Activated naive CD4-positive, alpha-beta T cell treated with anti-CD3 and anti-CD28 coated beads, Interleukin-2, amount 50 U/mL, for 72 hours (primary cell): ENCODE results near the gene KDSR. TPM values are rescaled to one million over a fixed set of nuclear protein-coding genes. Genes with fewer than 3 reads are reported as not detected.
"Not testable (repeated sequence)": the region's sequence is repeated elsewhere in the genome, so short reads cannot be mapped to it uniquely, and the experiment has no call there.

Source experiments
- ATAC-seq, 2 donors: fragments of 150-1000 bp; cut with Tn5 transposase; 2 replicates each; pipeline ENCODE4 v1.10.0; 2021; ENCODE audit warnings: mild to moderate bottlenecking in 2 of 2, moderate library complexity in 2 of 2
- DNase-seq, 2 donors: peaks; one replicate each; pipeline ENCODE4 v3.0.0; 2021 to 2022; ENCODE audit warnings: low spot score in 2 of 2
- H3K27ac Mint-ChIP-seq, 2 donors: one replicate each; pipeline ENCODE4 v1.8.0; 2022; ENCODE audit warnings: mild to moderate bottlenecking in 2 of 2, mixed read lengths in 2 of 2
- H3K36me3 Mint-ChIP-seq, 2 donors: one replicate each; pipeline ENCODE4 v1.8.0; 2022; ENCODE audit warnings: mixed read lengths in 2 of 2
- H3K9me3 Mint-ChIP-seq, 2 donors: one replicate each; pipeline ENCODE4 v1.8.0; 2022; ENCODE audit warnings: mixed read lengths in 2 of 2
- total RNA-seq, 2 donors: library from RNA; stranded (reverse); gene quantifications; one replicate each; pipeline ENCODE4 v1.2.3, GENCODE V29; 2022

Gene KDSR
- total RNA-seq, 2 donors from 2014 or later, result 69.1 to 90.1 TPM

DNA sequence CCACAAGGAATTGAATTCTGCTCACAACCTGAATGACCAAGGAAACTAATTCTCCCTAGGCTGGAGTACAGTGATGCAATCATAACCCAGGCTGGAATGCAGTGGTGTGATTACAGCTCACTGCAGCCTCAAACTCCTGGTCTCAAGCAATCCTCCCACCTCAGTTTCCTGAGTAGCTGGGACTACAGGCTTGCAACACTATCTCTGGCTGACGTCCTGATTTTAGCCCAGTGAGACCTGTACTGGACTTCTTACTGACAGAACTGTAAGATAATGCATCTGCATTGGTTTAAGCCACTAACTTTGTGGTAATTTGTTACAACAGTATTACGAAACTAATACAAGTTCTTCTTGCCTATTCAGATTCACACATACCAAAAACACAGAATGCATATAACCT is 9.5 kb upstream of the KDSR start:
- Mint-ChIP-seq H3K9me3 (peaks cover 4 to 5% of the 10 kb centered on the region in 2 donors), H3K27ac (no peak overlapping the region), H3K36me3 (peaks cover 5 to 6% of the 10 kb centered on the region in 2 donors)
- DNase-seq (no peak), ATAC-seq (no peak)

DNA sequence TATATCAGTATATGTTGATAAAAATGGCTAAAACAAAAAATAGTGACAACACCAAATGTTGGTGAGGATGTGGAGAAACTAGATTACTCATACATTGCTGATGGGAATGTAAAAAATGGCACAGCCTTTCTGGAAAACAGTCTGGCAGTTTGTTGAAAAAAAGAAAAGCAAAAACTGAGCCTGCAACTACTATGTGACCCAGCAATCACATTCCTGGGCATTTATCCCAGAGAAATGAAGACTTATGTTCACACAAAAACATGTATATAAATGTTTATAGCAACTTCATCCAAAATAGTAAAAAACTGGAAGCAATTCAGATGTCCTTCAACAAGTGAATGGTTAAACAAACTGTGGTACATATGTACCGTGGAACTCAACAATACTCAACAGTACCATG is 7.5 kb upstream of the KDSR start:
- DNase-seq (no peak), ATAC-seq (no peak)
- Mint-ChIP-seq H3K9me3 (peaks cover 5 to 7% of the 10 kb centered on the region in 2 donors), H3K36me3 (peaks cover 5 to 13% of the 10 kb centered on the region in 2 donors), H3K27ac (no peak overlapping the region)

DNA sequence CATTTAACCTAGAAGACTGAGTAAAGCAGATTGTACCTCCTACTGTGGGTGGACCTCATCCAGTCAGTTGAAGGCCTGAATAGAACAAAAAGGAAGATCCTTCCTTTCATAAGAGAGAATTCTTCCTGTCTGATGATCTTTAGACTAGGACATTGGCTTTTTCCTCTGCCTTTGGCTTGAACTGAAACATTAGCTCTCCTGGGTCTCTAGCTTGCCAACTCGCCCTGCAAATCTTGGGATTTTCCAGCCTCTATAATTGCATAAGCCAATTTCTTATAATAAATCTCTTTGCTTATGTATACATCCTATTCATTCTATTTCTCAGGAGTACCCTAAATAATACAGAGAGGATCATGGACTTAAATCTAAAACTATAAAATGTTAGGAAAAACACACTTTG is 6.2 kb upstream of the KDSR start:
- H3K36me3 Mint-ChIP-seq, result peaks cover 16 to 27% of the 10 kb centered on the region in 2 donors
- no peak for DNase-seq
- ATAC-seq, result no peak
- H3K9me3 Mint-ChIP-seq, result peaks cover 12 to 19% of the 10 kb centered on the region in 2 donors
- H3K27ac Mint-ChIP-seq, result no peak overlapping the region

DNA sequence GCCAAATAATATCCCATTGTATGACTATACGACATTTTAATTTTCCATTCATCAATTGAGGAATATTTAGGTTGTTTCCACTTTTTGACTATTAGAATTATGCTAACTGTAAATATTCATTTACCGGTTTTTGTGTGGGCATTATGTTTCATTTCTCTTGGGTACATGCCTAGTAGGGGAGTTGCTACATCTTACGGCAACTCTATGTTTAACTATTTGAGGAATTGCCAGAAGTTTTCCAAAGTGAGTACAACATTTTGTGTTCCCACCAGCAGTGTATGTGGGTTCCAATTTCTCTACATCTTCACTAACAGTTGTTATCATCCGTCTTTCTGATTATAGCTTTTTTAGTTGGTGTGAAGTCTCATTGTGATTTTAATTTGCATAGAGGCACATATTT is 1.6 kb upstream of the KDSR start:
- peak overlapping the region in 1 of 2 donors; percentile 84 for H3K27ac Mint-ChIP-seq
- DNase-seq, result no peak

DNA sequence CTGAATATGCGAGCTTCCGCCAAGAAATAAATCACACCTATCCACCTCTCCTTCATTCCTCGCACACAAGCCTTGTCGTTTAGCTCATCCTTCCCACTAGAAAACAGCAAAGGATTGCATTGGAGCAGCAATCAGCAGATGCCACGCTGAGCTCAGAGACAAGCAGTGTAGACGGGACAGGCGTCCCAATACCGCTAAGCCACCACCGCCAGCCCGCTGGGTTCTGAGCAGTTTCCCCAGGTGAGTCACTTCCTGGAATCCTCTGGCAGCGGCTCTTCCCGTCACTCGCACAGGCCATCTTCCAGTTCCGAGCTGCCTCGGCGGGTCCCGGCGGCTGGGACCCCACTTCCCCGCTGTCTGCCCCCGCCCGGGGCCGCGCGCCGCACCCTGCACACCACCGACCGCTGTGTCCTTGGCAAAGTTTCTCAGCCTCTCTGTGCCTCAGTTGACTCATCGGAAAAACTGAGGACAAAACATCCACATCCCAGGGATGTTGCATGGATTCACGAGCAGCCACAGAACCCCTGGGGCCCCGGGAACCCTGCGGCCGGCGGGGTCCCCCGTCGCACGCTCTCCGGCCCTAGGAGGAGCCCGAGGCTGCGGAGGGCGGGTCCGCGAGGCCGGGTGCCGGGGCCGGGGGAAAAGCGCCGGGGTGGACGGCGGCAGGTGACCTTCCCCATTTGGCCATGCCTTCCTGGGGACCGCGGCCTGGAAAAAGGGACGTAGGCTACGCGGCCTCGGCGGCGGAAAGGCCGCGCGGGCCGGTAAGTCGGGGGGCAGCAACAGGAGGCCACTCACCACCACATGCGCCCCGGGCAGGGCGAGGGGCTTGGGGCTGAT is 573 bp downstream of the KDSR start:
- peaks cover 34 to 47% of the 10 kb centered on the region in 2 donors for H3K36me3 Mint-ChIP-seq
- DNase-seq (peak; percentile 68 to 87), ATAC-seq (peak; percentile 61 to 81)
- peaks cover 7 to 14% of the 10 kb centered on the region in 2 donors for H3K9me3 Mint-ChIP-seq
- H3K27ac Mint-ChIP-seq, result peak overlapping the region; percentile 75 to 84

More for the DNA sequence above, 1.6 kb upstream of the KDSR start:
- no peak for ATAC-seq
- Mint-ChIP-seq H3K36me3 (peaks cover 24 to 43% of the 10 kb centered on the region in 2 donors), H3K9me3 (peaks cover 7 to 14% of the 10 kb centered on the region in 2 donors)

DNA sequence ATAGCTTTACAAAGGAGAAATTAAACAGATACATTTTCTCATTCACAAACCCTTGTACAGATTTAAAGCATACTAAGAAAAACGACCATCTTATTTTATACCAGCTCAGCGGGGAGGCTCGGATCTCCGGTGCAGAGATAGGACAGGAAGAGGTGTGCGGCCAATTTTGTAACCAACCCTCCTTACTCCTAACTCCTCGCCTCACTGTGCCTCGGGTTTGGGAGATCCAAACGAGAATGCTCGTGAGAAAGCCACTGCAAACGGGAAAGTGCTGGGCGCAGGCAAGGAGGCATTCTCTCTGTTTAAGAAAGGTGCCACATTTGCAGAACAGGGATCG is 1.2 kb downstream of the KDSR start:
- peaks cover 34 to 47% of the 10 kb centered on the region in 2 donors for H3K36me3 Mint-ChIP-seq
- ATAC-seq (peak in 1 of 2 donors; percentile 2), DNase-seq (peak in 1 of 2 donors; percentile 17)

DNA sequence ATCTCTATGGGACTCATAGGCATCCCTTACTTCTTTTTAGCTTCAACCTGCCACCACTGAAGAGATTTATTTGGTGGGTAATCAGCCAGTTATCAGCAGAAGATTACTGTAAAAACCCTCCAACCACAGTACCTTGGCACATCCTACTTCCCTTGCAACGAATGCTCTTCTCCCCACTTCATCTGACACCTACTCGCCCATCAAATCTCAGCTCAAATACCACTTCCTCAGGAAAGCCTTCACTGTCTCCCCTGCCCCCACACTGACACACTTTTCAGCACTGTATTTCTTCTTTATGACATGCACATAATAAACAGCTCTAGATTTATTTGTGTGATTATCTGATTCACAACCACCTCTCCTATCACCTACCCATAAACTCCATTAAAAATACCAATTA is 3.1 kb downstream of the KDSR start:
- H3K9me3 Mint-ChIP-seq, result peaks cover 4 to 8% of the 10 kb centered on the region in 2 donors

More for the DNA sequence above, 1.2 kb downstream of the KDSR start:
- peak overlapping the region; percentile 75 to 84 for H3K27ac Mint-ChIP-seq
- H3K9me3 Mint-ChIP-seq, result peaks cover 7 to 14% of the 10 kb centered on the region in 2 donors

DNA sequence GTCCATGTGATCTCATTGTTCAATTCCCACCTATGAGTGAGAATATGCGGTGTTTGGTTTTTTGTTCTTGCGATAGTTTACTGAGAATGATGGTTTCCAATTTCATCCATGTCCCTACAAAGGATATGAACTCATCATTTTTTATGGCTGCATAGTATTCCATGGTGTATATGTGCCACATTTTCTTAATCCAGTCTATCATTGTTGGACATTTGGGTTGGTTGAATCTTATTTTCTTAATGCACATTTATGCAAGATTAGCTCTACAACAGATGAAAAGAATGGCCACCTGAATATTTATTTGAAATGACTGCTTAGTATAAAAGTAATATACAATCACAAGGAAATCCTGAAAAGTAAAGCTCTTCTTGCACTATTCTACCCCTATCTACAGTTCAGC is 3.6 kb downstream of the KDSR start:
- not testable (repeated sequence) for DNase-seq, H3K9me3 Mint-ChIP-seq, H3K27ac Mint-ChIP-seq, ATAC-seq
- H3K36me3 Mint-ChIP-seq, result peaks cover 25 to 28% of the 10 kb centered on the region in 2 donors

More for the DNA sequence above, 3.1 kb downstream of the KDSR start:
- ATAC-seq (no peak), DNase-seq (no peak)
- Mint-ChIP-seq H3K27ac (no peak overlapping the region), H3K36me3 (peaks cover 30 to 34% of the 10 kb centered on the region in 2 donors)

DNA sequence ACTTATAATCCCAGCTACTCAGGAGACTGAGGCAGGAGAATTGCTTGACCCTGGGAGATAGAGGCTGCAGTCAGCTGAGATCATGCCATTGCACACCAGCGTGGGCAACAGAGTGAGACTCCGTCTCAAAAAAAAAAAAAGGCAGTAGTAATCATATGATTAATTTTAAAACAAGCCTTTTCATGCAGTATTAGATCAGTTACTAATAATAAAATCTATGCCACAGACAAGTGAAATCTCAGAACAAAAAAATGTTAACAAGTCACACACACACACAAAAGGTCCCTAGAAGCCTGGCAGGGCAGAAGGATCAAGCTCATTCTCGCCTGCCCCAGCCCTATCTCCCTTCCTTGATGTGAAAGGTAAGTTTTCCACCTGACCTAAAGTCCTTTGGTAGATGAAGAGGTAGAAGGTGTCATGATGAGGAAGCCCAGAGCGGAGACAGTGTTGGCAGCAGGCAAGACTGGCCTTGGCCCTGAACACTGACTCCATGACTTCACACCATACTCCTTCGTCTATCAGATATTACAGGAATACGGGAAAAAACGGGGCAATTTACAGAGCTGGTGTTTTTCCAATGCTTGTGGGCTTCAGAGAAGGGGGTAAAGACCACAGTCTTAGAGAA is 10.6 kb downstream of the KDSR start:
- H3K27ac Mint-ChIP-seq, result no peak overlapping the region
- DNase-seq (no peak), ATAC-seq (no peak)
- H3K36me3 Mint-ChIP-seq, result peaks cover 6 to 15% of the 10 kb centered on the region in 2 donors
- no peaks in the 10 kb centered on the region for H3K9me3 Mint-ChIP-seq

DNA sequence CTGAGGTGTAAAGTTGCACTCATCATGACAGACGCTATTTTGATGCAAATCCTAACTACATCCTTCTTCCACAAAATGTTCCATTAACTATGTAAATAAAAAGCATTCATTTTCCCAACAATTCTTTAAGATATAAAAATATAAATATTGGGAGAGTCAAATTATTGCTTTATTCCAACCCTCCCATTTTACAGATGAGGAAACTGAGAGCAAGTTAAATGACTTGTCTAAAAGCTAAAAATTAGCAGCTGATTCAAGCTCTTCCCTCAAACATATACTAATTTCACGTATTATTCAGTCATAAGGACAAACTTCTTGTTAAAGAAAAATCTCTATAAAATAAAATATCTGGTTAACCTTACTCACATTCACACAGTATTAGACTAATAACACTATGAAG is 16.8 kb downstream of the KDSR start:
- peaks cover 9 to 10% of the 10 kb centered on the region in 2 donors for H3K36me3 Mint-ChIP-seq
- no peak for DNase-seq
- no peak for ATAC-seq

DNA sequence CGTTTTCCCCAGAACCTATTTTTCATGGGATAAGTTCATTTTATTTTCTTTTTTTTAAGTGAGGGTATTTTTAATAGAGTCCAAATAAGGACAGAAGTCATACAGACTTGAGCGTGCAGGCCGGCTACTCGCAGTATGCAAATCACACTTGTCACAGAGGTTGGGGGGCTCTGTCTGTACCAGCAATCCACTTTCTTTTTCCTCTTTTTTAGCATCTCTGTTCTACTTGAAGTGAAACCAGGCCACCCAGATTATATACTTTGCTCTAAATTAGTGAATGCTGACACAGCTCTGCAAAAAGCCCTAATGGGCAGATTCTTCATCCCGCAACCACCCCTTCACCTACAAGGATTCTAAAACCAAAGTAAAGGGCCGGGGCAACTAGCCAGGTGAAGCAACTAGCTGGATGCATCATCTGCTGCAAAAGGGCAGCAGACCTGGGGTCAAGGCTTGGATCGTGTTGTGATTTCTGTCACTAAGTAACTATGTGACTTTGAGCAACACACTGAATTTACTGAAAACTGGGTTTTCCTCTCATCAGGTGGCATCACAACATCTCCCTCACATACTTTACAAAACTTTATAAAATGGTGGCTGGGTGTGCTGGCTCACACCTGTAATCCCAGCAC is 18.4 kb downstream of the KDSR start:
- DNase-seq, result no peak
- Mint-ChIP-seq H3K27ac (peak overlapping the region in 1 of 2 donors; percentile 40), H3K9me3 (no peaks in the 10 kb centered on the region), H3K36me3 (peaks cover 5 to 16% of the 10 kb centered on the region in 2 donors)
- no peak for ATAC-seq

More for the DNA sequence above, 16.8 kb downstream of the KDSR start:
- H3K9me3 Mint-ChIP-seq, result no peaks in the 10 kb centered on the region
- no peak overlapping the region for H3K27ac Mint-ChIP-seq

DNA sequence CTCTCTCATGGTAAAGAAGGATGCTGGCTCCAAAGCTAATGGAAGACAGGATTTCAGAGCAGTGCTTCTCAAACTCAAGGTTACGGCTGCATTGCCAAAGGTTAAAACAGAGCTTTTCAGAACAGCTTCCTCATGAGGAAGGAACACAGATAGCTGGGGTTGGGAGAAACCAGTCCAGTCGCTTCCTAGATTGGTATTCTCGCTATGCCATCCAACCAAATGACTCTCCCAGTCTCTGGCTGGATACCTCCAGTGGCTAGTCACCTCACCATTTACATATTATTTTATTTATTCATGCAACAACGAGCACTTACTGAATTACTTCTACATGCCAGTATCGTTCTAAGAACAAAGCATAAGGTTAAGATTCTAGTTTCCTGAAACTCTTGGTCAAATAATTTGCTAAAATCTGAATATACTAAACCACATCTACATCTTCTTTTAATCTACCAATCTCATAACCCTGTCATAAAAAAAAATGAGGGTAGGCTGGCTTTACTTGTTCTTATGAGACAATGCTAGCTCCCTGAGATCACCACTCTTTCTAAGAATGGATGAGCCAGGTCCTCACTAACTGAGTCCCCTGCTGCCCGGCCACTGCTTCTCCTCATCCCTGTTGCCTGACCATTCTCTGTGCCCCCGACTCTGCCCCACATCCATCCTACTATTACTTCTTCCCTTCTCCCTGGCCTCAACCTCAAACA is 20.4 kb downstream of the KDSR start:
- Mint-ChIP-seq H3K27ac (peak overlapping the region in 1 of 2 donors; percentile 38), H3K9me3 (no peaks in the 10 kb centered on the region), H3K36me3 (peaks cover 0 to 16% of the 10 kb centered on the region in 2 donors)
- ATAC-seq (no peak), DNase-seq (no peak)

DNA sequence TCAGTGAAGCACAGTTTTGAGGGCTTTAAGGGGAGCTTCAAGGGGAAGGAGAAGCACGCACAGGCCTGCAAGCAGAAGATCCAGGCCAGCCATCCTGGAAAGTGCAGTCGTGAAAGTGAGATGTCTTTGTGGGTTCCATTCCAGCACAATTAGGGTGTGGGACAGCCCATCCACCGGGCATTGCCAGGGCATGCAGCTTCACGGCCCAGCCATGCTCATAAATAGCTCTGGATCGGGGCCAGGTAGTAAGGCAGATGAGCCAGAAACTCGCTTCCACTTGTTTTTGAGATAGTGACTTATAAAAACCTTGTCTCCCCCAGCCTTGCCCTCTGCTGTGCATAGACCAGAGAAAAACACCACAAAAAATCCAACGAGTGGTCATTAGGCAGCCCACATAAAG is 21.0 kb downstream of the KDSR start:
- DNase-seq, result no peak
- Mint-ChIP-seq H3K27ac (no peak overlapping the region), H3K9me3 (no peaks in the 10 kb centered on the region), H3K36me3 (peaks cover 1 to 22% of the 10 kb centered on the region in 2 donors)
- no peak for ATAC-seq

DNA sequence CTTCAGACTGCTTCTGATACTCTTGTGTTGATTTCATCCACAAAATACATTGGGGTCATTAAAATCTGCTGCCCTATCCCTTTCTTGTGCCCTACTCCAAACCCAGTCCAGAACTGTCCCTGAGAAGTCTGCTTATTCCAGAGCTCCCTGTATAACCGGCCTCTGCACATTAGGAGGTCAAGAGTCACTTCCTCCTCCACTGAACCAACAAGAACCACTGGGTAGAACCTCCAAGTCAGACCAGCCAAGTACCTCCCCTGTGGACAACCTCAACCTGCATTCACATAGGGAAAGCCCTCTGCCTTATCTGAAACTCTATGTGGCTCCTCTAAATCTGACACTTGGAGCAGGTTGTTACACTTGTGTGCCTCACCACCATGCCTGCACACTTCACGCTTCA is 22.1 kb downstream of the KDSR start:
- no peak for DNase-seq
- peak overlapping the region; percentile 1 to 87 for H3K27ac Mint-ChIP-seq
- ATAC-seq, result no peak
- peaks cover 6 to 33% of the 10 kb centered on the region in 2 donors for H3K36me3 Mint-ChIP-seq
- H3K9me3 Mint-ChIP-seq, result no peaks in the 10 kb centered on the region

DNA sequence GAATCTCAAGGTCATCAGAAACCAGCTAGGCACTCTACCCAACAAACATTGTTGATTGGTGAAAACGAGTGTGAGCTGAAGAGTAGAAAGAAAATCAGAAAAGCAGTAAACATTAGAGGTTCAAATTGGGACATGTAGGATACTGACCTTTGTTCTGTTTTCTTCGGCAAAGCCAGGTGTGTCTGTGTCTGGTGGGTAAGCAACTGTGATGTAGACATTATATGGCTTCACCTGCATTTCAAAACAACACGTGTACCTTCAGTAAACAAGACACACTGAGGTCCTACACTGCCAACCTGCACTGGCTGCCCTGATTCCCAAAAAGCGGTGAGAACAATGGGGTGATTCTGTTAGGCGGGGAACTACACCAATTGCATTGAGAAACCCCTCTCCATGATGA is 22.7 kb downstream of the KDSR start:
- DNase-seq, result no peak
- Mint-ChIP-seq H3K36me3 (peaks cover 6 to 34% of the 10 kb centered on the region in 2 donors), H3K9me3 (no peaks in the 10 kb centered on the region), H3K27ac (peak overlapping the region in 1 of 2 donors; percentile 18)
- ATAC-seq, result no peak

DNA sequence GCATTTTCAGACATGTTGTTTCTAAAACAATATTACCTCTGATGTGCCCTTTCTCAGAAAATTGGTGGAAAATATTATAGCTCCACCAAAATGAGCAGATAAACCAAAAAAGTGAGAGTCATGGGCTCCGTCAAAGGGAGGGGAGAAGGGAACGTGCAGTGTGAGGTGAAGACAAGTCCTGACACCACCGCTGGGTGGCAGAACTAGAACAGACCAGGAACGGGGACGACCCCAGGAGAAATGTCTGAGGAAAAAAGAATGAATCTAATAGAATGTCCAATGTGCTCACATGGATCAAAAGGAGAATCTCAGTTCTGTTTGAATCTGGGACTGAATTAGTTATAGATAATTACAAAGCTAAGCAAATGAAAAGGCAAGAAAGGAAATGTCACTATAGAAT is 24.8 kb downstream of the KDSR start:
- ATAC-seq (peak in 1 of 2 donors; percentile 67), DNase-seq (no peak)
- Mint-ChIP-seq H3K36me3 (peaks cover 6 to 34% of the 10 kb centered on the region in 2 donors), H3K27ac (peak overlapping the region in 1 of 2 donors; percentile 23), H3K9me3 (no peaks in the 10 kb centered on the region)
